ENCODE data around the gene NGEF. TPM values are rescaled to one million over a fixed set of nuclear protein-coding genes. Genes with fewer than 3 reads are reported as not detected.

The NGEF gene
- total and polyA plus RNA-seq, 2 experiments from 2014 or later, result 2.0 to 2.9 TPM

GRCh38 chr2:232900811-232901735, 112.0 kb downstream of the NGEF start:
- no peak overlapping the region for H3K27ac ChIP-seq
- H3K4me1 ChIP-seq (ENCODE audit: low read depth), result no peaks in the 10 kb centered on the region
- TF ChIP-seq CTCF (IDR thresholded peaks at IDR 0.05; ENCODE audit: low read depth, low read length), result no peak
- H3K27me3 ChIP-seq, result no peaks in the 10 kb centered on the region
- H3K4me3 ChIP-seq, result no peak overlapping the region
- no peaks in the 10 kb centered on the region for H3K9me3 ChIP-seq (ENCODE audit: low read depth)
- DNase-seq (ENCODE audit: low read depth in 1 of 2, low spot score in 1 of 2), result no peak
- H3K36me3 ChIP-seq, result no peaks in the 10 kb centered on the region

GRCh38 chr2:232898592-232899543, 114.2 kb downstream of the NGEF start:
- TF ChIP-seq CTCF (IDR thresholded peaks at IDR 0.05; ENCODE audit: low read depth, low read length), result no peak
- no peak overlapping the region for H3K27ac ChIP-seq
- no peaks in the 10 kb centered on the region for H3K27me3 ChIP-seq
- no peak overlapping the region for H3K4me3 ChIP-seq
- no peaks in the 10 kb centered on the region for H3K9me3 ChIP-seq (ENCODE audit: low read depth)
- peak; percentile 20 to 94 for DNase-seq (ENCODE audit: low read depth in 1 of 2, low spot score in 1 of 2)
- no peaks in the 10 kb centered on the region for H3K36me3 ChIP-seq
- no peaks in the 10 kb centered on the region for H3K4me1 ChIP-seq (ENCODE audit: low read depth)

- H3K4me3 ChIP-seq, result no peak overlapping the region
- DNase-seq (ENCODE audit: low read depth in 1 of 2, low spot score in 1 of 2), result no peak
- no peak for TF ChIP-seq CTCF (IDR thresholded peaks at IDR 0.05; ENCODE audit: low read depth, low read length)
- no peaks in the 10 kb centered on the region for H3K27me3 ChIP-seq
- no peaks in the 10 kb centered on the region for H3K9me3 ChIP-seq (ENCODE audit: low read depth)
- no peak overlapping the region for H3K27ac ChIP-seq
- H3K36me3 ChIP-seq, result no peaks in the 10 kb centered on the region
- H3K4me1 ChIP-seq (ENCODE audit: low read depth), result no peaks in the 10 kb centered on the region
Measured at GRCh38 chr2:232897598-232898408, 115.3 kb downstream of the NGEF start.

GRCh38 chr2:232896720-232897597, 116.1 kb downstream of the NGEF start:
- H3K27ac ChIP-seq, result no peak overlapping the region
- H3K27me3 ChIP-seq, result no peaks in the 10 kb centered on the region
- TF ChIP-seq CTCF (IDR thresholded peaks at IDR 0.05; ENCODE audit: low read depth, low read length), result no peak
- no peak for DNase-seq (ENCODE audit: low read depth in 1 of 2, low spot score in 1 of 2)
- no peaks in the 10 kb centered on the region for H3K9me3 ChIP-seq (ENCODE audit: low read depth)
- no peak overlapping the region for H3K4me3 ChIP-seq
- no peaks in the 10 kb centered on the region for H3K4me1 ChIP-seq (ENCODE audit: low read depth)
- H3K36me3 ChIP-seq, result no peaks in the 10 kb centered on the region
